ENCODE measurements around the gene PTER.

DNA sequence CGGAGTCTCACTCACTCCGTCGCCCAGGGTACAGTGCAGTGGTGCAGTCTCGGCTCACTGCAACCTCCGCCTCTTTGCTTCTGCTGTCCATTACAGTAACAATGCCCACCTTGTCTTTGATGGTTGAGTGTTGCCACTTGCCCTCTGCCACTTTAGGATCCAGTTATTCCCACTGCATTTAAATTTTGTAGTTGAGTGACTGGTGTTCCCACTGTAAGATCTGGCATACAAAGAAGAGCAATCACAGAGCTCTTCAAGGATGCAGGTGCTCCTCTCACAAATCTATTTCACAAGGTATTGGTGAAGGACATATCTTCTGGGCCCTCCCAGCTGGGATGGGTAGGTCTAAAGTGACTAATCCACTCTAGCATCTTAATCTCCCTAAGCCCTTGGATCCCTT is 12.6 kb downstream of the PTER start:
- TF ChIP-seq CTCF (IDR thresholded peaks at IDR 0.05) (no peak), POLR2A (IDR thresholded peaks at IDR 0.05) (no peak), EP300 (IDR thresholded peaks at IDR 0.05) (no peak)

Measured in upper lobe of left lung (tissue), 4 donors.